Parathyroid adenoma (tissue), 2 donors: ENCODE data around the gene MCRIP2.

ENCODE experiments used
- H2AFZ ChIP-seq: fragments of 300-600 bp; sonication (generic); one replicate; pipeline ENCODE4 v1.7.0; 2017; ENCODE audit warnings: antibody characterized with exemption, mild to moderate bottlenecking
- H3K27ac ChIP-seq: fragments of 300-600 bp; sonication (generic); one replicate; pipeline ENCODE4 v1.7.0; 2017
- H3K27me3 ChIP-seq: fragments of 300-600 bp; sonication (generic); one replicate; pipeline ENCODE4 v1.7.0; 2017; ENCODE audit warnings: low read length; ENCODE audit not compliant: control insufficient read depth, insufficient read depth
- H3K36me3 ChIP-seq: fragments of 300-600 bp; sonication (generic); one replicate; pipeline ENCODE4 v1.7.0; 2017; ENCODE audit warnings: low read length; ENCODE audit not compliant: control insufficient read depth, insufficient read depth
- H3K4me1 ChIP-seq: fragments of 300-600 bp; sonication (generic); one replicate; pipeline ENCODE4 v1.7.0; 2017; ENCODE audit warnings: control low read depth
- H3K4me2 ChIP-seq: fragments of 300-600 bp; sonication (generic); one replicate; pipeline ENCODE4 v1.7.0; 2017; ENCODE audit warnings: low read length
- H3K4me3 ChIP-seq: fragments of 300-600 bp; sonication (generic); one replicate; pipeline ENCODE4 v1.7.0; 2017; ENCODE audit warnings: low read depth, low read length
- H3K79me2 ChIP-seq: fragments of 300-600 bp; sonication (generic); one replicate; pipeline ENCODE4 v1.7.0; 2017; ENCODE audit warnings: control low read depth
- H3K9ac ChIP-seq: fragments of 300-600 bp; sonication (generic); one replicate; pipeline ENCODE4 v1.7.0; 2017; ENCODE audit warnings: mild to moderate bottlenecking
- H3K9me3 ChIP-seq: fragments of 300-600 bp; sonication (generic); one replicate; pipeline ENCODE4 v1.7.0; 2017; ENCODE audit warnings: low read length; ENCODE audit not compliant: control insufficient read depth
- TF ChIP-seq, protein P1 (sequence below): fragments of 300-600 bp; sonication (generic); IDR thresholded peaks from one replicate; pipeline ENCODE4 v1.7.0; 2017; ENCODE audit warnings: antibody characterized with exemption, mild to moderate bottlenecking
- donor health status: primary hyperparathyroidism.

Gene MCRIP2

DNA sequence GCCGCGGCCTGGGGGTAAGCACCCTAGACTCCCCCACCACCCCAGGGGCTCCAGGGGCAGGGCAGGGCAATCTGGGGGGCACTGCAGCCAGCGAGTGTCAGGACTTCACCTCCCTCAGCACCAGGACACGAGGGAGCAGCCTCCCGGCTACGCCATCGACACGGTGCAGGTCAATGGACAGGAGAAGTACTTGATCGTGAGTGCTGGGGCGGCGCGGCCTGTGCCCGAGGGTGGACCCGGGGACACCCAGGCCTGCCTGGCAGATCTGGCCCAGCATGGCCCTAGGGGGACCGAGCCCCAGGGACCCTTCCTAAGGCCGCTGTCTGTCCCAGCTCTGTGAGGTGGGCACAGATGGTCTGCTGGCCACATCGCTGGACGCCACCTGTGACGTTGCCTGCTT, 30.7 kb downstream of the MCRIP2 start:
- Histone ChIP-seq H3K27me3 (no peaks in the 10 kb centered on the region), H2AFZ (no peak overlapping the region), H3K4me2 (no peak overlapping the region), H3K4me3 (no peak overlapping the region), H3K9ac (no peak overlapping the region), H3K27ac (no peak overlapping the region), H3K79me2 (peaks cover under 1% of the 10 kb centered on the region), H3K4me1 (peaks cover 7% of the 10 kb centered on the region), H3K9me3 (no peaks in the 10 kb centered on the region), H3K36me3 (no peaks in the 10 kb centered on the region)
- TF ChIP-seq, protein P1, sequence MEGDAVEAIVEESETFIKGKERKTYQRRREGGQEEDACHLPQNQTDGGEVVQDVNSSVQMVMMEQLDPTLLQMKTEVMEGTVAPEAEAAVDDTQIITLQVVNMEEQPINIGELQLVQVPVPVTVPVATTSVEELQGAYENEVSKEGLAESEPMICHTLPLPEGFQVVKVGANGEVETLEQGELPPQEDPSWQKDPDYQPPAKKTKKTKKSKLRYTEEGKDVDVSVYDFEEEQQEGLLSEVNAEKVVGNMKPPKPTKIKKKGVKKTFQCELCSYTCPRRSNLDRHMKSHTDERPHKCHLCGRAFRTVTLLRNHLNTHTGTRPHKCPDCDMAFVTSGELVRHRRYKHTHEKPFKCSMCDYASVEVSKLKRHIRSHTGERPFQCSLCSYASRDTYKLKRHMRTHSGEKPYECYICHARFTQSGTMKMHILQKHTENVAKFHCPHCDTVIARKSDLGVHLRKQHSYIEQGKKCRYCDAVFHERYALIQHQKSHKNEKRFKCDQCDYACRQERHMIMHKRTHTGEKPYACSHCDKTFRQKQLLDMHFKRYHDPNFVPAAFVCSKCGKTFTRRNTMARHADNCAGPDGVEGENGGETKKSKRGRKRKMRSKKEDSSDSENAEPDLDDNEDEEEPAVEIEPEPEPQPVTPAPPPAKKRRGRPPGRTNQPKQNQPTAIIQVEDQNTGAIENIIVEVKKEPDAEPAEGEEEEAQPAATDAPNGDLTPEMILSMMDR, result no peak

DNA sequence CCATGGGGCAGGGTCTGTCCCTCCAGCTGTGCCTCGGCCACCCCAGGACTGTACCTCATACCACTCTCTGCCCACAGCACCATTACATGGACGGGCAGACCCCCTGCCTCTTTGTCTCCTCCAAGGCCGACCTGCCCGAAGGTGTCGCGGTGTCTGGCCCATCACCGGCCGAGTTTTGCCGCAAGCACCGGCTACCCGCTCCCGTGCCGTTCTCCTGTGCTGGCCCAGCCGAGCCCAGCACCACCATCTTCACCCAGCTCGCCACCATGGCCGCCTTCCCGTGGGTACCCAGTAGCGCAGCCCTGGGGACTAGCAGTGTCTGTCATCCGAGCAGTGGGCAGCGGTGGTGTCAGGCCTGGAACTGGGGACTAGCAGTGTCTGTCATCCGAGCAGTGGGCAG, 31.2 kb downstream of the MCRIP2 start:
- Histone ChIP-seq H3K4me3 (no peak overlapping the region), H3K27me3 (no peaks in the 10 kb centered on the region), H3K27ac (no peak overlapping the region), H3K36me3 (no peaks in the 10 kb centered on the region), H3K4me1 (peaks cover 3% of the 10 kb centered on the region), H3K79me2 (no peaks in the 10 kb centered on the region), H2AFZ (no peak overlapping the region), H3K4me2 (no peak overlapping the region), H3K9ac (no peak overlapping the region), H3K9me3 (no peaks in the 10 kb centered on the region)
- TF ChIP-seq, protein P1, result no peak

- H3K27ac ChIP-seq, result no peak overlapping the region
- H3K36me3 ChIP-seq, result no peaks in the 10 kb centered on the region
- peaks cover 3% of the 10 kb centered on the region for H3K4me1 ChIP-seq
- H3K9me3 ChIP-seq, result no peaks in the 10 kb centered on the region
- H3K9ac ChIP-seq, result no peak overlapping the region
- H3K27me3 ChIP-seq, result no peaks in the 10 kb centered on the region
- H3K4me2 ChIP-seq, result no peak overlapping the region
- TF ChIP-seq, protein P1, result no peak
- no peak overlapping the region for H2AFZ ChIP-seq
- no peak overlapping the region for H3K4me3 ChIP-seq
- no peaks in the 10 kb centered on the region for H3K79me2 ChIP-seq
Observed at GRCh38 chr16:673399-673991, 31.9 kb downstream of the MCRIP2 start.

GRCh38 chr16:674214-674881, 32.7 kb downstream of the MCRIP2 start:
- H3K27me3 ChIP-seq, result no peaks in the 10 kb centered on the region
- no peaks in the 10 kb centered on the region for H3K36me3 ChIP-seq
- H2AFZ ChIP-seq, result no peak overlapping the region
- no peaks in the 10 kb centered on the region for H3K4me1 ChIP-seq
- no peaks in the 10 kb centered on the region for H3K9me3 ChIP-seq
- TF ChIP-seq, protein P1, result no peak
- H3K27ac ChIP-seq, result no peak overlapping the region
- no peak overlapping the region for H3K4me3 ChIP-seq
- H3K9ac ChIP-seq, result no peak overlapping the region
- H3K79me2 ChIP-seq, result no peaks in the 10 kb centered on the region
- H3K4me2 ChIP-seq, result no peak overlapping the region
